ENCODE measurements around the gene EXOC6B. TPM values are rescaled to one million over a fixed set of nuclear protein-coding genes. Genes with fewer than 3 reads are reported as not detected.

The EXOC6B gene
- total RNA-seq, 1 donor from 2014 or later = 32.4 TPM

- no peak overlapping the region for H3K27ac ChIP-seq
- H3K9me3 ChIP-seq = no peaks in the 10 kb centered on the region
- H3K36me3 ChIP-seq = no peaks in the 10 kb centered on the region
- no peak for DNase-seq (ENCODE audit: low spot score in 2 of 2)
- H3K27me3 ChIP-seq = no peaks in the 10 kb centered on the region
- TF ChIP-seq CTCF (IDR thresholded peaks at IDR 0.05) = no peak
- no peak overlapping the region for H3K4me3 ChIP-seq
- H3K4me1 ChIP-seq = peaks cover 7 to 10% of the 10 kb centered on the region in 2 donors
- intact Hi-C loops (cut with DNase I) = loop anchor here (5.0 kb wide), 1 partner anchor 157 kb away; no protein-coding TSS in a partner anchor
Measured at GRCh38 chr2:72153924-72154323, 671.9 kb downstream of the EXOC6B start.

GRCh38 chr2:72153026-72153791 is 672.6 kb downstream of the EXOC6B start:
- H3K4me3 ChIP-seq = no peak overlapping the region
- intact Hi-C loops (cut with DNase I) = loop anchor here (5.0 kb wide), 1 partner anchor 156 kb away; no protein-coding TSS in a partner anchor
- no peak overlapping the region for H3K27ac ChIP-seq
- peak in 1 of 2 donors; percentile 53 for DNase-seq (ENCODE audit: low spot score in 2 of 2)
- H3K36me3 ChIP-seq = no peaks in the 10 kb centered on the region
- no peaks in the 10 kb centered on the region for H3K9me3 ChIP-seq
- TF ChIP-seq CTCF (IDR thresholded peaks at IDR 0.05) = no peak
- H3K27me3 ChIP-seq = no peaks in the 10 kb centered on the region
- H3K4me1 ChIP-seq = peaks cover 7 to 10% of the 10 kb centered on the region in 2 donors

- no peaks in the 10 kb centered on the region for H3K36me3 ChIP-seq
- no peak for DNase-seq (ENCODE audit: low spot score in 2 of 2)
Measured at GRCh38 chr2:72150861-72151356, 674.9 kb downstream of the EXOC6B start.

GRCh38 chr2:72150157-72150860 is 675.5 kb downstream of the EXOC6B start:
- peaks cover 11 to 31% of the 10 kb centered on the region in 2 donors for H3K4me1 ChIP-seq
- no peaks in the 10 kb centered on the region for H3K27me3 ChIP-seq
- no peak overlapping the region for H3K27ac ChIP-seq
- H3K36me3 ChIP-seq = no peaks in the 10 kb centered on the region
- TF ChIP-seq CTCF (IDR thresholded peaks at IDR 0.05) = peak; percentile 88 to 90 (median 88)
- H3K9me3 ChIP-seq = no peaks in the 10 kb centered on the region
- DNase-seq (ENCODE audit: low spot score in 2 of 2) = peak in 1 of 2 donors; percentile 86
- intact Hi-C loops (cut with DNase I) = loop anchor here (1.0 to 5.0 kb wide), 5 partner anchors 153 to 602 kb away; no protein-coding TSS in a partner anchor
- peak overlapping the region; percentile 52 to 72 for H3K4me3 ChIP-seq

More at GRCh38 chr2:72150861-72151356, 674.9 kb downstream of the EXOC6B start:
- no peak overlapping the region for H3K4me3 ChIP-seq
- no peaks in the 10 kb centered on the region for H3K27me3 ChIP-seq
- H3K4me1 ChIP-seq = peaks cover 11 to 26% of the 10 kb centered on the region in 2 donors
- intact Hi-C loops (cut with DNase I) = loop anchor here (1.0 to 5.0 kb wide), 5 partner anchors 154 to 603 kb away; no protein-coding TSS in a partner anchor
- H3K27ac ChIP-seq = no peak overlapping the region
- no peak for TF ChIP-seq CTCF (IDR thresholded peaks at IDR 0.05)
- H3K9me3 ChIP-seq = no peaks in the 10 kb centered on the region

GRCh38 chr2:72149556-72150156 is 676.2 kb downstream of the EXOC6B start:
- H3K27ac ChIP-seq = no peak overlapping the region
- H3K4me1 ChIP-seq = peaks cover 11 to 31% of the 10 kb centered on the region in 2 donors
- no peaks in the 10 kb centered on the region for H3K9me3 ChIP-seq
- H3K27me3 ChIP-seq = no peaks in the 10 kb centered on the region
- peak in 1 of 2 donors; percentile 63 for DNase-seq (ENCODE audit: low spot score in 2 of 2)
- no peaks in the 10 kb centered on the region for H3K36me3 ChIP-seq
- H3K4me3 ChIP-seq = peak overlapping the region; percentile 52 to 72
- intact Hi-C loops (cut with DNase I) = loop anchor here (1.0 to 10.0 kb wide), 11 partner anchors 152 to 1847 kb away; partner anchors contain the start of genes FAM136A and ZNF638
- no peak for TF ChIP-seq CTCF (IDR thresholded peaks at IDR 0.05)
